ENCODE results near the gene SART3.
"Not testable (repeated sequence)": the region's sequence is repeated elsewhere in the genome, so short reads cannot be mapped to it uniquely, and the experiment has no call there.

The SART3 gene

DNA sequence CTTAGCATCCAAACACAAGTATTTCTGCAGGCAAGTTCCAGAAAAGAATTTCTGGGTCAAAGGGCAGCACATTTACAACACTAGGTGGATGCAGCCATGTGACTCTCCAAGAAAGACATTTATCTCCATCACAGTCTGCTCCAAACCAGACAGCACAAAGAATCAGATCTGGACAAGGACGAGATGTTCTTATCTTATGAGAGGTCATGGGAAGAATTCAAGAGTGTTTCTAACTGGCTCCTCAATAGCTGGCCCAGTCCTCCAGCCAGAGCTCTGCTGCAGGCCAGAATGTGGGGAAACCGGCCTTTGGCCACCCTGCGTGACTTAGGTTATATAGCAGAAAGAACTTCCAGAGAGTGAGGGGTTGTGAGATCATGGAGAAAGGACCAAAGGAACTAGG lies 19.6 kb upstream of the SART3 start:
- no peak for DNase-seq (ENCODE audit: low read depth)

DNA sequence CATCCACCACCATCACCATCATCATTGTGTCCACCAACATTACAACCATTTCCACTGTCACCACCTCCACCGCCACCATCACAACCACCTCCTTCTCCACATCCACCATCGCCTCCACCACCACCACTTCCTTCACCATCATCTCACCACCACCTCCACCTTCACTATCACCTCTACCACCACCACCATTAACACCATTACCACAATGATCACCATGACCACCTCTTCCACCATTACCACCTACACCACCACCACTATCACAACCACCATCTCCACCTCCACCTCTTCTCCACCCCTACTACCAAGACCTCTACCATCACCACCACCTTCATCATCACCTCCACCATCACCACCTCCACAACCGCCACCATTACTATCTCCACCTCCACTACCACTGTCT lies 17.8 kb upstream of the SART3 start:
- no peak for DNase-seq (ENCODE audit: low read depth)

DNA sequence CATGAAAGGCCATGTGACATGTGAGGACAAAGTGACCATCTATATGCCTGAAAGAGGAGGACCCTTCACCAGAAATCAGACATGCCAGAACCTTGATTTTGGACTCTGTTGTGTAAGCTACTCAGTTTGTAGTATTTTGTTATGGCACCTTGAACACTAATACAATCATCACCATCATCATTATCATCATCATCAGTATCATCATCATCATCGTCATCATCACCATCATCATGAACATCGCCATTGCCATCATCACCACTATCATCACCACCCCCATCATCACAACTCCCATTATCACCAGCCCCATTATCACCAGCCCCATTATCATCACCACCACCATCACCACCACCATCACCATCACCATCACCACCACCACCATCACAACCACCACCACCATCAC lies 17.3 kb upstream of the SART3 start:
- DNase-seq (ENCODE audit: low read depth), result no peak

DNA sequence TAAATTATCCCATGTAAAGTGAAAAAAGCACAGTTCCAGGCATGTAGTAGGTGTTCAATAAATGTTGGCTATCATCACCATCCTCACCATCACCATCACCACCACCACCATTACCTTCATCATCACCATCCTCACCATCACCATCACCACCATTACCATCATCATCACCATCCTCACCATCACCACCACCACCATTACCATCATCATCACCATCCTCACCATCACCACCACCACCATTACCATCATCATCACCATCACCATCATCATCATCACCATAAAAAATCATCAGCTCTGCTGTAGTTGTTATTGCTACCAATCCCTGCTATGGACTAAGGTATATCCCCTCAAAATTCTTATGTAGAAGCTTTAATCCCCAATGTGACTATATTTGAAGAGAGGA lies 16.5 kb upstream of the SART3 start:
- no peak for DNase-seq (ENCODE audit: low read depth)

DNA sequence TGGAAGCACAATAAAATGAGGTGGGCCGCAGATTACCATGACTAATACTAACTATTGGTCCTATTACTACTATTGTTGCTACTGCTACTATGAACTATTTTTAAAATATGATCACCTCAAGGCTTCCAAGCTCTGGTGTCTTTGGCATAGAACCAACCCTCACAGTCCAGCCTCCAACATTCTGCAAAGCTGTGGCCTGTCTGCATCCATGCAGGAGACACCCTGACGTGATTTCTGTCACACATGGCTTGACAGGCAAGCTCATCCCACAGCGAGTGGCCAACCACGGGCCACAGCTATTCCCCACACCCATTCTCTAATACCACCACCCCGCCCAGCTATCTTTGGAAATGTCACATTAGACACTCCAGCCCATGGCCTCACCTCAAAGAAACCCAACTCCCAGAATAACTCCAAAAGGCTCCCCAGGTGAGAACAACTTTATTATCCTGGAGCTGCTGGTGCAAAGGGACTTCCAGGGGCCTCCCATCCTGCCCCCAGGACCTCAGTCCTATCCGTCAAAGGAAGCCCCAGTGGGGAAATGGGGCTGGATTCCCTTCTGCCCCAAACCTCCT lies 15.8 kb upstream of the SART3 start:
- DNase-seq (ENCODE audit: low read depth), result no peak

DNA sequence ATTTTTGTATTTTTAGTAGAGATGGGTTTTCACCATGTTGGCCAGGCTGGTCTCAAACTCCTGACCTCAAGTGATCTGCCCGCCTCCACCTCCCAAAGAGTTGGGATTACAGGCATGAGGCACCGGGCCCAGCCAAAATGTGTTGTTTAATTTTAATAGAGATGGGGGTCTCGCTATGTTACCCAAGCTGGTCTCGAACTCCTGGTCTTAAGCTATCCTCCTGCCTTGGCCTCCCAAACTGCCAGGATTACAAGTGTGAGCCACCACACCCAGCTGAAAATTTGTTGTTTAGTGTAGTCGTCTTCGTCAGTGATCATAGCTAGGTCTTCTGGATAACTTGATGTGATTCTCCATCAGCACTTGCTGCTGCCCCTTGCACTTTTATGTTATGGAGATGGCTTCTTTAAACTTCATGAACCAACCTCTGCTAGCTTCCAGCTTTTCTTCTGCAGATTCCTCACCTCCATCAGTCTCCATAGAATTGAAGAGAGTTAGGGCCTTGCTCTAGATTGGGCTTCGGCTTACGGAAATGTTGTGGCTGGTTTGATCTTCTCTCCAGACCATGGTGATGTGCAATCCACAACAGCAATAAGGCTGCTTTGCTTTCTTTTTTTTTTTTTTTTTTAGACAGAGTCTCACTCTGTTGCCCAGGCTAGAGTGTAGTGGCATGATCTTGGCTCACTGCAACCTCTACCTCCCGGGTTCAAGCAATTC lies 14.4 kb upstream of the SART3 start:
- DNase-seq (ENCODE audit: low read depth), result no peak

DNA sequence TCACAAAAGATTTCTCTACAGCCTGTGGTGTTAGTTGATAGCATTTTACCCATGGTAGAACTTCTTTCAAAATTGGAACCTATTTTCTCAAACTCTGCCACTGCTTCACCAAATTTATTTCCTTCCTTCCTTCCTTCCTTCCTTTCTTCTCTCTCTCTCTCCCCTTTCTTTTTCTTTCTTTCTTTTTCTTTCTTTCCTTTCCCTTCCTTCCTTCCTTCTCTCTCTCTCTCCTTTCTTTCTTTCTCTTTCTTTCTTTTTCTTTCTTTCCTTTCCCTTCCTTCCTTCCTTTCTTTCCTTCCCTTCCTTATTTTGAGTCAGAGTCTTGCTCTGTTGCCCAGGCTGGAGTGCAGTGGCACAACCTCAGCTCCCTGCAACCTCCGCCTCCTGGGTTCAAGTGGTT lies 13.3 kb upstream of the SART3 start:
- DNase-seq (ENCODE audit: low read depth), result not testable (repeated sequence)

DNA sequence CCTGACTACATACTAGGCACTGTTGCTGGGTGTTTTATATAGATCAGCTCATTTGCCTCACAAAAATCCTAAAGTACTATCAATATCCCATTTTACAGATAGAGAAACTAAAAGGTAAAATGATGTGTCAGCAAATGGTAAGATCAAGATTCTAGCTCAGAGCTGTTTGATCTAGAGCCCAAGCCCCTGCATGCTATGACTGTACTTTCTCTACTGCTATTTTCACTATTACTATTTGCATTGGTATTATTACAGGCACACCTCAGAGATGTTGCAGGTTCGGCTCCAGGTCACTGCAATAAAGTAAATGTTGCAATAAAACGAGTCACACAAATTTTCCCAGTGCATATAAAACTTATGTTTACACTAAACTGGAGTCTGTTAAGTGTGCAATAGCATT lies 12.3 kb upstream of the SART3 start:
- DNase-seq (ENCODE audit: low read depth), result no peak

DNA sequence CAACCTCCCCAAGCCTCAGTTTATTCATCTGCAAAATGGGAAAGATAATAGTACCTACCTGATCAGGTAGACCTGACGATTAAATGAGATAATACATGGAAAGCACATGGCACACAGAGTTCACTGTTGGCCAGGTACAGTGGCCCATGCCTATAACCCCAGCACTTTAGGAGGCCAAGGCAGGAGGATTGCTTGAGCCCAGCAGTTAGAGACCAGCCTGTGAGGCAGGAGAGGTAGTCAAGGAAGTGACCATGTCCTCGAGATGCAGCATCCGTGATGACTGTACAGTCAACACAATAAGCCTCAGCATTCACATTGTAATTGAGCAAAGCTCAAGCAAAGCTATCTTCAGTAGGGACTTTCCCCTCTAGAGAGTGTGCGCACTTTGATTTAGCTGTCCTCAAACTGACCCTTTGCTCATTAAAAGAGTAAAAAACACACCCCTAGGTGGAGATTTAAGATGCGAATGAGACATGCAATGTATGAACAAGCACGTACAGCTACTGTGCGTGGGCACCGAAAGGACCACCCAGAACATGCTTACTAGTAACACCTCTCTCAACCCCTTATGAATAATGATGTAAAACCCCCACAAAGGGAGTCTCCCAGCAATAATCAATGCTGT lies 11.3 kb upstream of the SART3 start:
- no peak for DNase-seq (ENCODE audit: low read depth)

DNA sequence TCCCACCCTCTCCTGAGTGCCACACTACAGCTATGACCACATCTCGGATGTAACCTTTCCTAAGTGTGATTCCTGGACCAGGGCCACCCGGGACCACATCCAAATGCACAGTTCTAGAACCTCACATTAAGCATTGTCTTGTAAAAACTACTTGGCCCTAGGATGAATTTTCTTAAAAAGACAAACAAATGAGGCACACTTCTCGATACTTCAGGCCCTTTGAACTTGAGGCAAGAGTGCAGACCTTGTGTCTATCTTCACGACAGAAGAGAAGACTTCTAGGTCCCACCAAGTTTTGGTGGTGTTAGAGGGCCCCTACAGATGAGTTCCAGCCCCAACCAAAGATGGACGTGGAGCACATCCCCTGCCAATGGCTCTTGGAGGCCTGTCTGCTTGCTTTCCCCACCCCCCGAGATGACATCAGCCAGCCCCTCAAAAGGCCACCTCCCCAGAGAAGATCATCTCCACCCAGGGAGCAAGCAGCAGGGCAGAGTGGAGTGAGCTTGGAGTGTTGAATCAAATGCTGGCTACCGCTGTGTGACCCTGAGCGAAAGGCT lies 10.7 kb upstream of the SART3 start:
- DNase-seq (ENCODE audit: low read depth), result no peak

DNA sequence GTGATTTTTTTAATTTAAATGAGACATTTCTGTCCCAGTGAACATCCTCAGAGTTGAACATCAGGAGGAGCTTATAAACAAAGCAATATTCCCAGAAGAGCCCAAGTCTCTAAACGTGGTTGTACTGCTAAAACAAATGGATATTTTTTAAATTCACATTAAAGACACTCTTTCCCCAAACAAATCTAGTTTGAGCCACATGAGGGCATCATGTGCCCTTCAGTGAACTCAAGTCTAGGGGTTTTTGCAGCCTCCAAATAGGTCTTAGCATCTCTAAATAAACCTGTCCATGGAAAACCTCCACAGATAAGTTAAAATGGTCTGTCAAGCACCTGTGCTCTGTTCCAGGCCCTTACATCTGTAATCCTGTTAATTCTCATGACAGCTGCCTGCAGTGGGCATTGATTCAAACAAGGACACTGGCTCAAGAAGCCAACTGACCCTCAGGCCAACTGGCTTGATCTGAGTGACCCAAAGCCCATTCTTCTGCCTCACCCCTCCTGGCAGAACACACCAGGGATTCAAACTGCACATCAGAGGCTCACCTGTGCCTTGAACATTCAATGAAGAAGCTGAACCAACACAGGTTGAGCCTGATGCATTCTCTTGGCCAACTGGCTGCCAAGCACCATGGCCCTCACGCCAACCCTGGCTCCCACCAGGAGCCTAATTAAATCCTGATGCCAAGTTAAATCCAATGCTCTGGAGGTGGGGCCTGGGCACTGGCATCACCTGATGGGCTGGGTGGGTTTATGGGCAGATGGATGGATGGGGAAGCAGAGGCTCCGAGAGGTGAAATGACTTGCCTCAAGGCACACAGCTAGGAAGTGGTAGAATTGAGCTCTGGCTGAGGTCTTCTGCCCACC lies 10.0 kb upstream of the SART3 start:
- no peak for DNase-seq (ENCODE audit: low read depth)

DNA sequence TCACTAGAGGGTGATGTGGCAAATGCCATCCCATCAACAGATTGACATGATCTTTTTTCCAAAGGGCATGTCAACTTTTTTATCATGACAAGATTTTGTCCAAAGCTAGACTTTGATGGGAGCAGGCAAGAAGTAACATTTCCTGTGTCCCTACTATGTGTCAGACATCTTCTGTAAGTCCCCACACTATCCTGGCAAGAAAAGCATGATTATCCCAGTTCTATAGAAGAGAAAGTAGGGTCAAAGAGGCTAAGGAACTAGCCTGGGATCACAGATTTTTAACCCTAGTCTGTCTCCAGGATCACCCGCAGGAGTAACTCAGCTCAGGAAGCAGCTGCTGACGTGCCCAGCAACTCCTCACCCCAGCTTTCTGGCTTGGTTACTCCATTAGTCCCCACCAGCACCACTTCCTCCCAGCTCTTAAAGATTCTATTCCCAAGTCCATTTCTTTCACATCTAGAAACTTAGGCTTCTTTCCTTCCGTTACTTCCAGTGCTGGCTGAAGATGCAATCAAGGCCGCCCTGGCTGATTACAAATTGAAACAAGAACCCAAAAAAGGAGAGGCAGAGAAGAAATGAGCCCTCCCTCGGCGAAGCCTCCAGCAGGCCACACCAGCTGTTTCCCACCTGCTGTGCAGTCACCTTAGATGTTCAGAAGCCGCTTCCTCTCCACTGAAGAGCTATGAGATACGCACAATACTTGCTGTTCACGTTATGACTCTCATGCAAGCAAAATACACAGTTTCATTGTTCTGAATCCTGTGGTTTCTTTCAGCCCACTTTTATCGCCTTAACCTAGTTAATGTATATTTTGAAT lies 7.6 kb upstream of the SART3 start:
- DNase-seq (ENCODE audit: low read depth), result peak; percentile 38

DNA sequence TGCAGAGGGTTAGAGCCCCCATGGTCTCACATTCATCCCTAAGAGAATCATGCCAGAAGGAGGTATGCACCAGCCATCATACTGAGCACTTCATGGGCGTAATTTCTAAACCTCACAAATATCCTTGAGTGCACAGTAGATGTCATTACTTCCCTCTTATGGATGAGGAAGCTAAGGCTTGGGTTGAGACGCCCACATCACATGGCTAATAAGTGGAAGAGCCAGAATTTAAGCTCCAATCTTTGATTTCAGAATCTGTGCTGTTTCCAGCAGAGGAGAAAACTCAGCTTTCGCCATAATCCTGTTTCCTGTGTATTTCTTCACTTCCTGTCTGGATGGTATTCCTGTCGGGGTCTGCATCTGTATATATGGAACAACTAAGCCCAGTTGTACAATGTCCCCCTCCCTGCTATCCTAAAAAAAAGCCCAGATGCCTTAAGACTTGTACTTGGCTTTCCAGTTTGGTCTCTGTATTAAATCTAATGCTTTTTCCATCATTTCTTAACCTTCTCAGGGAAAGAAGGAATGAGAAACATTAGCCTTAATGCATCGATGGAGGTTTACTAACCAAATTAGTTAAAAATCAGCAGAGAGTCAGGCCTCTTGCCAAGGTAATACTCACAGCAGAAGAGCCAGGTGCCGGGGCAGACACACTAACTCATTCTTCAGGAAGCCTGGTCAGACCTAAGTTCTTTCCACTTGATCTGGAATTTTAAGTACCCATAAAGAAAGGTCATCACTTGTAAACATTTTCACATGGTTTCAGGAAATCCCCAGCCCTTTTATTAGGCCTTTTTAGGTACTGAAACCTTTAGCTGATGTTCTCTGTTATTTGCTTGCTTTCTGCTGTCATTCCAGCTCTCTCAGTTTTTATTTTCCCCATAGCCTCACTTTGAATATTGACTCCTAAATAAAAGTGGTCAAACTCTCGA lies 6.7 kb upstream of the SART3 start:
- no peak for DNase-seq (ENCODE audit: low read depth)

DNA sequence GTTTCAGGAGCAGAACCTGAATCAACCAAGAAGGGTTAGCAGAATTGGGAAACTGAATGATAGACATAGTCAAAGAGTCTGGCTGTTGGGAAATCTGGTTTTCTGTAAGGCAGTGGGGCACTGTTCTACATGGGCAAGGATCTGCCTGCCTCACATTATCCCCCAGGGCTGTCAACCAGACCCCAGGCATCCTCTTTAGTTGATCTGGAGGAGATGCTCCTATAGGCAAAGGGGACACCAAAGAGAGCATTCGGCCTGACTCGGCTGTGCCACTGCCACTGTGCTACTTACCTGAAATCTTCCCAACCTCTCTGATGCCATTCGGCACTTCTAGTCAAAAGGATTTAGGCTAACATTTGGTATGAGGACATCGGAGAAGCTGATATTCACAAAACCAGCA lies 5.5 kb upstream of the SART3 start:
- DNase-seq (ENCODE audit: low read depth), result no peak

DNA sequence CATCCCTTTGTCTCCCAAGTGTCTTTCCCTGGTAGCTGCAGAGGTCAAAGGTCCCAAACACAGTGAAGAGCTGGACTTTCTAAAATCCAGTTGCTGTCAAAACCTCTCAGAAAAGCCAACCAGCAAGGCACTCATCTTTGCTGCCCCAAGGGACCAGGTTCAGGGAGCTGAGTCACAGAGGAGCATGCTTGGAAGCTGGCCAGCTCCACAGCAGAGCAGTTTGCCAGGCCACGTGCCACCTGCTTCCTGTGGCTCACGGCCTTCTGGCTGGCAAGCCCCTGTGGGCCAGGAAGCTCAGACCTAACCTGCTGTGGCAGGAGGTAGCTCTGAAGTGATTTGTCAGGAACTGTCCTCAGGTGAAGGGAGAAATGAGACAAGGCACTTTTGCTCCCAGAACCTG lies 5.0 kb upstream of the SART3 start:
- peak; percentile 68 for DNase-seq (ENCODE audit: low read depth)

DNA sequence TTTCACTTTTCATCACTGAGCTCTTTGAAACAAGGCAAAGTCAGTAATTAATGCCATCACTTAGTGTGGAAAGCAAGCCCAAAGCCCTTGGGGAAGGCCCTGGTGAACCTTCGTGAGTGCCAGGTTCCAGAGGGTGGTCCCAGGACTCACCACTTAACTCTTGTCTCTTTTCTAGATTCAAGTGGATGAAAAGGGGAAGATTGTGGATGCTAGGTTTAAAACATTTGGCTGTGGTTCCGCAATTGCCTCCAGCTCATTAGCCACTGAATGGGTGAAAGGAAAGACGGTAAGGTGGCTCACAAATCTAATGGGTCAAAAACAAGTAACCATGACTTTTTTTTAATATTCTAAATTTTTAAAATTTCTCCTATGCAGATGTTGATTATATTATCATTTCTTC lies 4.2 kb upstream of the SART3 start:
- no peak for DNase-seq (ENCODE audit: low read depth)

DNA sequence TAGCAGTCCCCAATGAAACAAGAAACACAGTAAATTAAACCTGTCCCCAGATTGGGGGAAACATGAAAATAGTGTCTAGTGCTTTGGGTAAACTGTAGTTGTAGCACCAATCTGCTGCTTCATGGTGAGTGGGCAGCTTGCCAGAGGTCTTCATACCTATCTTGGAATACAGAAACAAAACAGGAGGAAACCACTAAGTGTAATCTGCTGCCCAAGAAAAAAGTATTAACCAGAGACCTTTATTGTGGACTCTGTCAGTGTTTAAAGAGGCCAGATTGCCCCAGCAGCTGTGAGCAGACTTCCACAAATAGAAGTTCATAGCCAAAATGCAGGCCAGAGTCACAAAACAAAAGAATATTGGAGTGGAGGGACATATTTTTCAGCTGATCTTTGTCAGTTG lies 3.8 kb upstream of the SART3 start:
- DNase-seq (ENCODE audit: low read depth), result no peak

DNA sequence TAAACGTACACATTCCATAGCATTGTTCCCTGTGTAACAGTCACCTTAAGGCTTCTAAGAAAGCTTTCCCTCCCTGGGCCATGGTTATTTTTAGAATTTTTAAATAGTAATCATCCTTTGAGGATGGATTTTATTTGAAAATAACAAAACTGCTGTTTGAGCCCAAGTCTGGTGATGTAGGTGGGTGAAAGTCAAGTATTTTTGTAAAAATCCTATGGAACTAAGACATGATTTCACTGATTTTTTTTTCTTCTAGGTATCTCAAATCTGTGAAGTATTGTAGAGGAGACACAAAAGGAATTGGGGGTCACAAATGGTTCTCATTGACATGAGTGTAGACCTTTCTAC lies 2.8 kb upstream of the SART3 start:
- DNase-seq (ENCODE audit: low read depth), result no peak

DNA sequence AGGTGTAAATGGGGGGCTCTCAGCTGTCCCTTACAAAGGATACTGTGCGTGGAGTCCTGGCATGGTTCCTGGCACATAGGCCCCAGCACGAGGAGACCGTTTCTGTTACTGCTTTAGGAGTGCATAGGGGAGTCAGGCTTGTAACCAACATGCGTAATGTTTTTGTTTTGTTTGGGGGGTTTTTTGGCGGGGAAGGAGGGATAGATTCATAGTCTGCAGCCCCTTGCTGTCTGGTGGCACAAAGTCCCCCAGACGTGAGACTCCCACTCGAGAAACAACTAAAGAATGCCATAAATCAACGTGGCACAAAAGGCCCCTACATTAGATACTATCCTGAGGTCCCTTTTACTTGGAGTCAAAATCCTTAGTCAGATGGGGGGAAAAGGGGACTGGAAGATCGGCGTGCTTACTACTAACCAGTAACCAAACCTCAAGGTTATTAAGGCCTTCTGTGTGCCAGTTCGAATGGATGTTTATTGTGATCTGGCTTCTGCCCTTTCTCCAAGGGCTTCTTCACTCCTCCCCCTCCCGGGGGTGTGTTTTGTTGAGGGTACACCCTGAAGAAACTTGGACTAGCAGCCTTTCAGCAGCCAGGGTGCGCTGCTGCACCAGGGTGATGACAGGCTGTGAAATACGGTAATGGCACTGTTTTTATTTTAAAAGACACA lies 2.3 kb upstream of the SART3 start:
- DNase-seq (ENCODE audit: low read depth), result peak; percentile 82

Measured in stimulated activated CD4-positive, alpha-beta T cell treated with anti-CD3 and anti-CD28 coated beads, Interleukin-2, amount 100 ng/mL, for 4 hours (primary cell).